Islet precursor cell (in vitro differentiated cells): ENCODE results near the gene TMBIM4.
"Not testable (repeated sequence)": the region's sequence is repeated elsewhere in the genome, so short reads cannot be mapped to it uniquely, and the experiment has no call there.

Source experiments
- DNase-seq: peaks from one replicate; pipeline ENCODE4 v3.0.0-alpha.2; 2018

Gene TMBIM4

DNA sequence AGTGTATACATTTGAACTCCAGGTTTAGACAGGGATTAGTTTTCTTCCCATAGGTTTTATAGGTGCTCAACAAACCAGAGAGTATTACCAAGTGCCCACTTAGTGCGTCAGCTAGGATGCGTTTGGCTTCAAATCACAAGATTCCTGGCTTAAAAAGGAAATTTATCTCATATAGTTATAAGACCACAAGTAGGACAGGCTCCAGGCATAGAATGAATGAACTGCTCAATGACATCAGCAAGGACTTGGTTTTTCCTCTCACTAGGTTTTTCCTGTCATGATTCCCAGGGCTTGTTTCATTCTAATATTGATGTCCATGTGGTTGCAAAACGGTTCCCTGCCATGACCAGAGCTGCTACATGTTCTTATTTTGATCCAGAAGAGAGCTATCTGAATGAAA, 13.2 kb upstream of the TMBIM4 start:
- no peak for DNase-seq

DNA sequence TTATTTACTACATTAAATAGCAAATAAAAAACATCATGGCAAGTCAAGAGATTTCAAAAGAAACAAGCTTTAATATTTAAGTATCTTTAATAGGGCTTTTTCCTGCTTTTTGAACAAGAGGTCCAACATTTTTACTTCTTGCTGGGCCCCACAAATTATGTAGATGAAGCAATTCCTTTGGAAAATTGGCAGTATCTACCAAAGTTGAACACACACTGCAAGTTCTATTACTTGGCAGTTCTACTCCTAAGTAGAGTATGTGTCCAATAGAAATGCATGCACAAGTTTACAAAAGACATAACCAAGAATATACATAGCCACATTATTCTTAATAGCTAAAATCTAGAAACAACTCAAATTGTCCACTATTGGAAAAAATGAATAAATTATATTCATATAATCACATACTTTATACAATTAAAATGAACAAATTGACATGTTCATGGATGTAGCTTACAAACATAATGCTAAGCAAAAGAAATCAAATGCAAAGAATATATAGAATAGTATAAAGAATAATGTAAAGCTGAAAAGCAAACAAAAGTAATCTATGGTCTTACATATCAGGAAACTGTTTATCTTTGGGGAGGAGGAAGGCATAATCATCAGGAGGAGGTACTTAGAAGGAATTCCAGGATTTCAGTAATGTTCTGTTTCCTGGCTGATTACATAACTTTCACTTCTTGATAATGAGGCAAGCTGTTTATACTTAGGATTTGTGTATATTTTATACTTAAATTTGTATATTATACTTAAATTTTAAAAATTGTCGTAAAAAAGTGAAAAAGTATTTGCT, 6.5 kb upstream of the TMBIM4 start:
- no peak for DNase-seq

DNA sequence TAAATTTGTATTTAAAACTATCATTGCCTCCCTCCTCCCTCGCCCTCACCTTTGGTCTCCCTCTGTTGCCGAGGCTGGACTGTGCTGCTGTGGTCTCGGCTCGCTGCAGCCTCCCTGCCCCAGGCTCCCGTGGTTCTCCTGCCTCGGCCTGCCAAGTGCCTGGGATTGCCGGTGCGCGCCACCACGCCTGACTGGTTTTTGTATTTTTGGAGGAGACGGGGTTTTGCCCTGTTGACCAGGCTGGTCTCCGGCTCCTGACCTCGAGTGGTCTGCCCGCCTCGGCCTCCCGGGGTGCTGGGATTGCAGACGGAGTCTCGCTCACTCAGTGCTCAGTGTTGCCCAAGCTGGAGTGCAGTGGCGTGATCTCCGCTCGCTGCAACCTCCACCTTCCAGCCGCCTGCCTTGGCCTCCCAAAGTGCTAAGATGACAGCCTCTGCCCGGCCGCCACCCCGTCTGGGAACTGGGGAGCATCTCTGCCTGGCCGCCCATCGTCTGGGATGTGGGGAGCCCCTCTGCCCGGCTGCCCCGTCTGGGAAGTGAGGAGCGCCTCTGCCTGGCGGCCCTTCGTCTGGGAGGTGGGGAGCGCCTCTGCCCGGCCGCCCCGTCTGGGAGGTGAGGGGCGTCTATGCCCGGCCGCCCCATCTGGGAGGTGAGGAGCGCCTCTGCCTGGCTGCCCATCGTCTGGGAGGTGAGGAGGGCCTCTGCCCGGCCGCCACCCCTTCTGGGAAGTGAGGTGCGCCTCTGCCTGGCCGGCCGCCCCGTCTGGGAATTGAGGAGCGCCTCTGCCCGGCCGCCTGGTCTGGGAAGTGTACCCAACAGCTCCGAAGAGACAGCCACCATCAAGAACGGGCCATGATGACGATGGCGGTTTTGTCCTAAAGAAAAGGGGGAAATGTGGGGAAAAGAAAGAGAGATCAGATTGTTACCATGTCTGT, 4.9 kb upstream of the TMBIM4 start:
- not testable (repeated sequence) for DNase-seq

DNA sequence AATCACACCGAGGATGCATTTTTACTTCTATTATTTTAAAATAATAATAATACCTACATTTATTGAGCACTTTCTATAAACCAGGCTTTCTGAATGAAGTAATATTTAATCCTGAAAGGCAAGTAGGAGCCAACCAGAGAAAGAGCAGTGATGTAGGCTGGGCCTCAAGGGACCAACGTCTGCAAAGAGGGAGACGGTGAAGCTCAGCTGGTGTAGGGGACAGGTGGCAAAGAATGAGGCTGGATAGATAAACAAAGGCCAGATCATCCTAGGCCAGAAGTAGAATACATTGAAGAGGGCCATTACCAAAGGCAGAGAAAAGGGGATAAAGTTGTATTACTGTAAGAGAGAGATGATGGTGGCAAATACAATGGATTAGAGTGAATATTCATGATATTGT, 810 bp upstream of the TMBIM4 start:
- no peak for DNase-seq

DNA sequence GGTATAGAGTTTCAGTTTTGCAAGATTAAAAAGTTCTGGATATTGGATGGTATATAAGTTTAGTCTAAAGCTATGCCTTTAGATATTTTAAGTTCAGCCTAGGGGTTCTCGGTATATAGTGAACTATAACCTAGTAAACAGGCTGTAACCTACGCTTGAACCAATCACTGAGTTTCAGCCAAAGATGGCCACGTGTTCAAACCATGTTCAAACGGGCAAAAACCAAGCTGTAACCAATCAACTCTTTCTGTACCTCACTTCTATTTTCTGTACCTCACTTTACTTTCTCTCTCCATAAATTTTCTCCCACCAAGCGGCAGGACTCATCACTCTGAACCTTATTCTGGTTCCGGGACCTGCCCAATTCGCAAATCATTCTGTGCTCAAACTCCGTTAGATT, 1.4 kb downstream of the TMBIM4 start:
- no peak for DNase-seq

DNA sequence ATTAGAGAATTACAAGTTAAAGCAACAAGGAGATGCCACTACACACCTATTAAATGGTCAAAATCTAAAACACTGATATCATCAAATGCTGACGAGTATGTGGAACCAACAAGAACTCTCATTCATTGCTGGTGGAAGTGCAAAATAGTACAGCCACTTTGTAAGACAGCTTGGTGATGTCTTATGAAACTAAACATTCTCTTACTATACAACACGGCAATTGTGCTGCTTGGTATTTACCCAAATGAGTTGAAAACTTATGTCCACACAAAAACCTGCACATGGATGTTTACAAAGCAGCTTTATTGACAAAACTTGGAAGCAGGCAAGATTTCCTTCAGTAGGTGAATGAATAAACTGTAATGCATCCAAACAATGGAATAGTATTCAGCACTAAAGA, 3.2 kb downstream of the TMBIM4 start:
- no peak for DNase-seq

DNA sequence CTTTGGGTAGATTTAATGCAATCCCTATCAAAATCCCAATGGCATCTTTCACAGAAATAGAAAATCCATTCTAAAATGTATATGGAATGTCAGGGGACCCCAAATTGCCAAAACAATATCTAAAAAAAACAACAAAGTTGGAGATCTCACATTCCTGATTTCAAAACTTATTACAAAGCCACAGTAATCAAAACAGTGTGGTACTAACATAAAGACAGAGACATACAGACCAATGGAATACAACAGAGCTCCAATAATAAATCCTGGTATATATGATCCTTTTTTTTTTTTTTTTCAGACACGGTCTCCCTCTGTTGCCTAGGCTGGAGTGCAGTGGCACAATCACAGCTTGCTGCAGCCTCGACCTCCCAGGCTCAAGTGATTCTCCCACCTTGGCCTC, 4.7 kb downstream of the TMBIM4 start:
- no peak for DNase-seq

DNA sequence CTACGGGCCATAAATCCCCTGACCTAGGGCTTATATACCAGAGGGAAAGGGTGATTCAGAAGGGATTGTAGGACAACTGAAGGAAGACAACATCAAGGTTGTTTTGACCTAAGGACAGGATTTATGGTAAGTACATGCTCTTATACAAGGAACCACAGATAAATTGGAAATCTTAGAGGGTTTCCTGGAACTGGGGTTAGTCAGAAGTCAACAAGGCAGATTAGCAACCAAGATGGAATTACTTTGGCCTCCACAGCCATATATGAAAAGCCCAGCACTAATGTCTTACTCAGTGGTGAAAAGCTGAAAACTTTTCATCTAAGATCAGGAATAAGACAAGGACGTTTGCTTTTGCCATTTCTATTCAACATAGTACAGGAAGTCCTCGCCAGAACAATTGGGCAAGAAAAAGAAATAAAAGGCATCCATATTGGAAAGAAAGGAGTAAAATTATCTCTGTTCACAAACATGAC, 5.4 kb downstream of the TMBIM4 start:
- no peak for DNase-seq

DNA sequence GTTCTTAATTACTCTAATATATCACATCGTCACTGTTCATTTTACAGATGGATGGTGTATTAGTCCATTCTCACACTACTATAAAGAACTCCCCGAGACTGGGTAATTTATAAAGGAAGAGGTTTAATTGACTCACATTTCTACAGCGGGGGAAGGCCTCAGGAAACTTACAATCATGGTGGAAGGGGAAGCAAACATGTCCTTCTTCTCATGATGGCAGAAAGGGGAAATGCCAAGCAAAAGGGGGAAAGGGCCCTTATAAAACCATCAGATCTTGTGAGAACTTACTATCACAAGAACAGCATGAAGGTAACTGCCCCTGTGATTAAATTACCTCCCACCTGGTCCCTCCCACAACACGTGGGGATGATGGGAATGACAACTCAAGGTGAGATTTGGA, 6.5 kb downstream of the TMBIM4 start:
- DNase-seq, result no peak

DNA sequence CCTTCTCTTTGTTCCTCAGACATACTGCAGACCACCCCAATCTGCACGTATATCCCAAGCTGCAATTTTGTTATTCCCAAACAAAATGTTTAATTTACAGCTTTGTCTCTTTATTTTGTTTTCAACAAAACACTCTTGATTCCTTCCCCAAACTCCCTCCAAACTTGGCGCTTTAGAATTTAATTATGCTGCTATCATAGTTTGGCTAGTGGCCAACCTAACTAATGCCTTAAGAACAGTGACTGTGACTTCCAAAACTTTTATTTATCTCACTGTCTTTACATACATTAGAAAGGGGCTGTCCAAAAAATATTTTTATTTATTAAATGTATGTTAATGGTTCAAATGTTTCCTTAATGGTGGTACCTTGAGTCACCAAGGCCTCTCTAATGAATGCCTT, 7.1 kb downstream of the TMBIM4 start:
- DNase-seq, result no peak

DNA sequence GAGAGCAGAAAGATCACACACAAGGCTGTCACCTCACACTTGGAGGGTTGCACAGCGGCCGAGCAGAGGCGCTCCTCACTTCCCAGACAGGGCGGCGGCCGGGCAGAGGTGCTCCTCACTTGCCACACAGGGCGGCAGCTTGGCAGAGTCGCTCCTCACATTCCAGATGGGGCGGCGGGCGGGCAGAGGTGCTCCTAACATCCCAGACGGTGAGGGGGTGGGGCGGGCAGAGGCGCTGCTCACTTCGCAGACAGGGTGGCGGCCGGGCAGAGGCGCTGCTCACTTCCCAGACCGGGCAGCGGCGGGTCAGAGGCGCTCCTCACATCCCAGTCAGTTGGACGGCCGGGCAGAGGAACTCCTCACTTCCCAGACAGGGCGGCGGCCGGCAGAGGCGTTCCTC, 9.1 kb downstream of the TMBIM4 start:
- no peak for DNase-seq

DNA sequence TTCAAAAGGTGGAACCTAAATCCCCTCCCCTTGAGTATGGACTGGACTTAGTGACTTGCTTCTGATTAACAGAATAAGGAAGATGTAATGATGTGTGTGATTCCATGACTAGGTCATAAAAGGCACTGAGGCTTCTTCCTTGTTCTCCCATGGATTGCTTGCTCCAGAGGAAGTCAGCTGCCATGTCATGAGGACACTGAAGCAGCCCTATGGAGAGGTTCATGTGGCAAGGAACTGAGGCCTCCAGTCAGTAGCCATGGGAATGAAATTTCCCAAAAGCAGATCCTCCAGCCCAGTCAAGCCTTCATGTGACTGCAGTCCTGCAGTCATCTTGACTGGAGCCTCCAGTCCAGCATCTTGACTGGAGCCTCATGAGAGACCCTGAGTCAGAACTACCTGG, 10.7 kb downstream of the TMBIM4 start:
- no peak for DNase-seq

DNA sequence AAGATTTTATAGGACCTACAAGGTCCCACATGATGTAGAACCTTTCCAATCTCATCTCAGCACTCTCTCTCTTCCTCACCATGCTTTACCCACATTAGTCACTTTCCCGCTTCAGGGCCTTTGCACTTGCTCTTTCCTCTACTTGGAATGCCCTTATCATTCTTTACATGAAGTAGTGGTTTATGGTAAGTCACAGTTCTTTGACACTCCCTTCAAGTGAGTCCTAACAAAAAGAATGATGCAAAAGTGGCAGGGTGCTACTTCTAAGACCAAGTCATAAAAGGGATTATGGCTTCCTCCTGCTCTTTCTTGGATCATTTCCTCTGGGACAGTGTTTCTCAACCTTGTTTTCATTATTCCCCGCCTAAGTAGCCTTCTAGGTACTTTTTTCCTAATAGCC, 13.1 kb downstream of the TMBIM4 start:
- DNase-seq, result no peak

DNA sequence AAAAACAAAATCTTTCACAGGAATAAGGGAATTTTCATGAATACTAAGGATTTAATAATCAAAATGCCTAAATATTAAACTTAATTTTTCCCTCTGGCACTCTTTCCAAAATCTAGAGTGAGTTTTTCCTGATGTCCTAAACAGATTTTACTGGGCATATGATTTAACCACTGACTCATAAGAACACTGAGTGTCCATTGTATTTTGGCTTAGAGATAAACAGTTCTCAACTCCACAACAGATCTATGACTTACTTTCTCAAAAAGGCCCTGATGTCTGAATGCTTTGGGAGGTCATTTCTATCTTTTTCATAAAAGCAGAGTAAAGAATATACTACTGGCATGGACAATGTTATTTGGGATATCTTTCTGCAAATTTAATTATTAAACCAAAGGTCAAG, 15.0 kb downstream of the TMBIM4 start:
- no peak for DNase-seq

DNA sequence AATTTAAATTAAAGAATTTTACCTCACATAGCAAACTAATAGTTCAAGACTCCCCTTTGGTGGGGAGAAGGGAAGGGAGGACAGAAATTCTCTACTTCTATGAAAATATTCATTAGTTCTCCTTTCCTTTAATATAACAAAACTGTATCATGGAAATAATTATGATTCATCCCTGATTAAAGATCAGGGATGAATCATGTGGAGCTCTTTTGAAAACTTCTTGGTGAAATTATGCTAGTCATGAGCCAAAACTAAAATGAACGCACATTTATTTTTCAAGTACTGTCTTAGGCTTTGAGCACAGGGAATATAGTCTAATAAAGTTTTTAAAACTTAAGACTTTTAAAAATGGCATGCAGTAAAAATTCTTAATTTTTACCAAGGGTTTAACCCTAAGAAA, 17.1 kb downstream of the TMBIM4 start:
- no peak for DNase-seq

DNA sequence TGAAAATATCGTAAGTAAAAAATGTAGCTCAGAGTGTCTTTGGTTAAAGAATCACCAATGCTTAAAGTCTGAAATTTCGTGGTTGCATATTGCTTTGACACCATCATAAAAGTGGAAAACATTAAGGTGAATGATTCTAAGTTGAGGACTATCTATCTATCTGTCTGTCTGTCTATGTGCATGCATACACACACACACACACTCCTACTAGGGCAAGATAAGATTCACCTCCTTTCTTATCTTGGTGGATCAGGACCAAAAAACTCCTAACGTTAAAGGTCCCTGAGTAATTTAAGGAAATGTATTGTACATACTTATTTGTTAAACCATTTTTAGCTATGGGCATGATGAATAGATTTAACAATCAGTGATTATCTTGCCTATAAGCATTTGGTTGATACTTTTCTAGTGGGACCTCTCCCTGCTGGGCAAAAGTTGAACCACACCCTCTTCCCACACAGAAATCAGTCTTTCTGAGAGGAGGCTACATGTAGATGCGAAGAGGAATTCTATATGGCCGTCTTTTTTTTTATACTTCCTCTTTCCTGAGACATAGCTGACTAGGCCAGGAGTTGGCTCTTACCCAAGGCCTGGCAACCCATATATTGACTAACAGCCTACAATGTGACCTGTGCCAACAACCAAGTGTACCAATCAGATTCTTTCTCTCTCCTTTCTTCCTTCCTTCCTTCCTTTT, 19.9 kb downstream of the TMBIM4 start:
- DNase-seq, result no peak

DNA sequence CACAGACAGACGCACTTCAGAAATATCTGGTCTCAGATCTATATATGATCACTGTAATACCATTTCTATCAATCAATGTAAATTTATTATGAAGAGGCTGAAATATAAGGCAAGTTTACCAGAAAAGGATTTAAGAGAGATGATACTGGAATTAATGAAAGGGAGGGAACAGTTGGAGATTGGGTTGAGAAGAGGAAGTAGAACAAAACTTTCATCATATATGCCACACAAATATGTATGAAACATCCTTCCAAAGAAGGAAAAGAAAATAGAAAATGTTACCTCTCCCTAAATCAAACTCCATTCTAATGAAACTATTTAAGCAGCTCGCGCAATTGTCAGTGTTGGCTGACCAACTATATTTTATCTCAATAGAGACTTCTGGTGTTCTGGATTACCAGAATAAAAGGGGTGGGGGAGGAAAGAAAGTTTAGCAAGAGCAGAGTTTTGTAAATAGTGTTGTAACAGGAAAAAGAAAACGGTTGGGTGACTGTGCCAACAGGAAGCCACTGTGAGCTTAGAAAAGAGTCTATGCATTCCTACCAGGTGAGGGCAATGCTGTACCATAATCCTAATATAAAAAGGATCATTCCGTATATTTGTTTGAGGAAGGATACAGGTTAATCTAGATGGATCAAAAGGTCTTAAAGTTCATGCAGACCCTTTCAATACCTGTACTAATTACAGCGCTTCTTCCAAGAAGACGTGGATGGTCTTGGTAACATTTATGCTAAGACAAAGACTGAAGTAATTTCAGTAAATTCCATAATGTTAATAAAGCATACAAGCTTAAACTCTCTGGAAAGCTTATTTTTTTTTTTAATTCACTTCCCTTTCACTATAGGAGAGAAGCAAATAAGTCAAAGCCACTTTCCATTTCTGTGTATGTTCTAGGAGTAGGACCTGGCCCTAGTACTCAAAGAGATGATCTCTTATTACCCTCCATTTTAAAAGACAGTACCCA, 24.7 kb downstream of the TMBIM4 start:
- no peak for DNase-seq

DNA sequence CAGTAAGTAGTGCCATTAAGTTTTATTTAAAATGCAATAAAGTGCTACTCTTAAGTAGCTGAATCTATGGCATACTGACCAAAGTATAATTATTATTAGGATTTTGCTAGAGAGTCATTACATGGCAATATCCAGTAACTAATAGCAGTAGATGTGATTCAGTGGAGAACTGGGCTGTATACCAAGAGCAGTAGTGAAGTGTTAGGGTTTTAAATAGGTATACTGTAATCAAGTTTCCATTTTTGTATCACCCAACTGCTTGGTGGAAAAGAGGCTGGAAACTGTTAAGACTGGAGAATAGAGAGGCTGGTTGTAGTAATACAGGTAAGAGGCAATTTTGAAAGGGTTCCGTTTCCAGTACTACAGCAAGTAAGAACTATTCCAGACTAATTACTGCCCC, 25.9 kb downstream of the TMBIM4 start:
- no peak for DNase-seq

DNA sequence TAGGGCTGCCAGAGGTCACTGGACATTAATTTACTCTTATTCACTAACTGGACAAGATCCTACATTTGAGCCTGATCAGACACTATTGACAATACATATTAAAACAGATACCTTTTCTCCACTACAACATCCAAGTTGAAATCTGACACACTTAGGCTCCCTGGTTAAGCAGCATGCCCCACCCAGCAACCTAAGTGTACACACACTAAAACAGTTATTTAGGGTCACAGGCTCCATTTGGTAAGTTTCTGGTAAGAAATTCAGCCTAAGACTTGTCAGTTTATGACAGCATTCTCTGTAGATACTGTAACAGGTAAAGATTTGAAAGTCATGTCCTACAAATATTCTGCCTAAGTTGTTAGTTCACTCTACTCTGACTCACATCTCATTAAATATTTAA, 27.0 kb downstream of the TMBIM4 start:
- DNase-seq, result no peak

DNA sequence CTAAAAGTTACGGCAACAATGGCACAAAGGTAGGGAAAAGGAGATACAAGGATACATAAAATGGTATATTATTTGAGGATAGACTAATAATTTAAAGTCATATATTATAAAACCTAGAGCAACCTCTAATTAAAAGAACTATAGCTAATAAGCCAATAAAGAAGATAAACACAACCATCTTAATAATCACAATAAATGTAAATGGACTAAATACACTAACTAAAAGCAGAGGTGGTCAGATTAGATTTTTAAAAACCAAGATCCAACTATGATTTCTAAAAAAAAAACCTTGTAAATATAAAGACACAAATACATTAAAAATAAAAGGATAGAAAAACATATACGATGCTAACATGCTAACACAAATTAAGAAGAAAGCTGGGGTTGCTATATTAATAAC, 28.5 kb downstream of the TMBIM4 start:
- no peak for DNase-seq

DNA sequence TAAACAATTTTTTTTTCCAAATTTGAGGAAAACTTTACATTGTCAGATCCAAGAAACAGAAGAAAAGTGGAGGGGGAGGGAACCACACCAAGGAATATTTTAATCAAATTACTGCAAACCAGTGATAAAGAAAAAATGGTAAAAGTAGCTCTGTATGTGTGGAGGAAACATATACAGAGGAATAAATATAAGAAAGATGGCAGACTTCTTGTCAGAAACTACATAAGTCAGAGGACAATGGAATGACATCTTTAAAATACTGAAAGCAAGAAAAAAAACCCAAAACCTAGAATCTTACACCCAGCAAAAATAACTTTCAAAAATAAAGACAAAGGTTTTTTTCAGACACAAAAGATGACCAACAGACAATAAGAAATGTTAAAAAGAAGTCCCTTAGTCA, 29.1 kb downstream of the TMBIM4 start:
- no peak for DNase-seq

DNA sequence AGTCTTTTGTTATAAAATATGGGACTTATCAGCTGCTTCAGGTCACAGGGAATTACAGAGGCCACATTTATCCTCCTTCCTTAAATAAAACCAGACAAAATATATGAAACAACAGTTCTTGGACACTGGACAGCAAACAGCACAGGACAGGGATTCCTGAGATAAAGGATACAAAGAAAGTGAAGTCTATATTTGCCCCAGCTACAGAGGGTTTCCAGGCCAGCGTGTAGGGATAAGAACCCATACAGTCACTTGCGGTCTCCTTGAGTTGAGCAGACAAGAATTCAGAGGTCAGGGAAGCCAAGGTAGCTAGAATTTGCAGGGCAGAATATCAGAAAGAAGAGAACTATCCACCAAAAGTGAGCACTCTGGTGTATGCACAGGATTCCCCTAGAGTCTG, 30.5 kb downstream of the TMBIM4 start:
- DNase-seq, result no peak
